IPS DF 19.7 (cell line): ENCODE results near the gene MCM7.
"Not testable (repeated sequence)": the region's sequence is repeated elsewhere in the genome, so short reads cannot be mapped to it uniquely, and the experiment has no call there.

Source experiments
- DNase-seq: peaks from one replicate; pipeline ENCODE4 v3.0.0-alpha.2; 2013; ENCODE audit warnings: low read depth, low spot score

MCM7 gene

GRCh38 chr7:100101016-100101862 is at the start of gene MCM7, which contains the start of gene AP4M1:
TSS of gene MCM7 (minus strand) at chr7:100101397. CDS start at chr7:100101294, 103 bp downstream.
TSS of gene AP4M1 (plus strand) at chr7:100101643. CDS start at chr7:100101715, 72 bp downstream.
- DNase-seq, result peak; percentile 84

- peak; percentile 99 for DNase-seq
Observed at GRCh38 chr7:100148559-100149328, 47.5 kb upstream of the MCM7 start, which contains the start of gene LAMTOR4. TSS of gene LAMTOR4 (plus strand) at chr7:100148918. CDS start at chr7:100148973, 55 bp downstream.

GRCh38 chr7:100148225-100148558 is 47.0 kb upstream of the MCM7 start:
- no peak for DNase-seq

- no peak for DNase-seq
Observed at GRCh38 chr7:100147278-100147677, 46.1 kb upstream of the MCM7 start.

DNA sequence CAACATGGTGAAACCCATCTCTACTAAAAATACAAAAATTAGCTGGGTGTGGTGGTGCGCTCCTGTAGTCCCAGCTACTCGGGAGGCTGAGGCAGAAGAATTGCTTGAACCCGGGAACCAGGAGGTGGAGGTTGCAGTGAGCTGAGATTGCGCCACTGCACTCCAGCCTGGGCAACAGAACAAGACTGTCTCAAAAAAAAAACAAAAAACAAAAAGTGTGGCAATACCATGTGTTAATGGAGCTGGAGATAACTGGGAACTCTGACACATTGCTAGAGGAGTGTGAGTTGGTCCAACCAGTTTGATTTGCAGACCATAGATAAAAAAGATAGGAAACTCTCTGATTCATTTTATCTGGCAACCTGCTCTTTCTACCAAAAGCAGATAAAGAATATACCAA is 45.2 kb upstream of the MCM7 start:
- not testable (repeated sequence) for DNase-seq

GRCh38 chr7:100142461-100142860 is 41.3 kb upstream of the MCM7 start:
- DNase-seq, result no peak

DNA sequence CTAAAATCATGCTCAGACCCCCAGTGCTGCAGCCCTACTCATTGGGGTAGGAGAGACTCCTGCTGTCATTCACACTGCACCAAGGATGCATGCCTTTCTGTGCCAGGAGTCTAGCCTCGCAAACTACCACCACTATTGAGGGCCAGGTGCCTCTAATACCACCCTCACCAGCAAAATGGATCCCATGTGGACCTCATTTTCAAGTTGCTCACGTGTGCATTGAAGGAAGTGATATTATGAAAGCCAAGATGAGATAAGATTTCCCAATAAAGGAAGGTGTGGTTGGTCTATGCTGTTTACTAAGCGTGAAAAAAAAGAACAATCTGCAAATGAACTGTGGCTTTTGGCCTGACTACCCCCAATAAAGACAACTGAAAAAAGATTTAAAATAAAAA is 40.4 kb upstream of the MCM7 start:
- DNase-seq, result no peak

- no peak for DNase-seq
Observed at GRCh38 chr7:100137851-100138760, 36.9 kb upstream of the MCM7 start.

DNA sequence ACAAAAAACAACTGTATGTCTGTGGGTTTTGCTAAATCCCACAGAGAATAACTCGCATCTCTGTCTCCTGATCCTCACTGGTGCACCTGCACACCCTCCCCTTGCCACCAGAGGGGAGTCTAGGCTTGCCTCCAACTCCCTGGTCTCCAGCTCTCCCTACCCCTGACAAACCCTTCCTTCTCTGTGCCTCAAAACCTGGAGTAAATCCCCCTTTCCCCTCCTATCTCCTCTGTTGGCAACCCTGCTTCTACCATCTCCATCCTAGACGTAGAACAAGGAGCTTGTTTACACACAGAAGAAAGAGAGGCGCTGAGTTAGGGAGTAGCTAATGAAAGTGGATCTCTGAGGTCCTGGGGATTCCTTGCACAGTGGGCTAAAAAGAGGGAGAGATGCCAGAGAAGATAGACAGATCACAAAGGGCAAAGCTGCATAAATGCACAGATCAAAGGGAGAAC is 31.5 kb upstream of the MCM7 start:
- DNase-seq, result no peak

GRCh38 chr7:100132126-100132525 is 30.9 kb upstream of the MCM7 start:
- no peak for DNase-seq

DNA sequence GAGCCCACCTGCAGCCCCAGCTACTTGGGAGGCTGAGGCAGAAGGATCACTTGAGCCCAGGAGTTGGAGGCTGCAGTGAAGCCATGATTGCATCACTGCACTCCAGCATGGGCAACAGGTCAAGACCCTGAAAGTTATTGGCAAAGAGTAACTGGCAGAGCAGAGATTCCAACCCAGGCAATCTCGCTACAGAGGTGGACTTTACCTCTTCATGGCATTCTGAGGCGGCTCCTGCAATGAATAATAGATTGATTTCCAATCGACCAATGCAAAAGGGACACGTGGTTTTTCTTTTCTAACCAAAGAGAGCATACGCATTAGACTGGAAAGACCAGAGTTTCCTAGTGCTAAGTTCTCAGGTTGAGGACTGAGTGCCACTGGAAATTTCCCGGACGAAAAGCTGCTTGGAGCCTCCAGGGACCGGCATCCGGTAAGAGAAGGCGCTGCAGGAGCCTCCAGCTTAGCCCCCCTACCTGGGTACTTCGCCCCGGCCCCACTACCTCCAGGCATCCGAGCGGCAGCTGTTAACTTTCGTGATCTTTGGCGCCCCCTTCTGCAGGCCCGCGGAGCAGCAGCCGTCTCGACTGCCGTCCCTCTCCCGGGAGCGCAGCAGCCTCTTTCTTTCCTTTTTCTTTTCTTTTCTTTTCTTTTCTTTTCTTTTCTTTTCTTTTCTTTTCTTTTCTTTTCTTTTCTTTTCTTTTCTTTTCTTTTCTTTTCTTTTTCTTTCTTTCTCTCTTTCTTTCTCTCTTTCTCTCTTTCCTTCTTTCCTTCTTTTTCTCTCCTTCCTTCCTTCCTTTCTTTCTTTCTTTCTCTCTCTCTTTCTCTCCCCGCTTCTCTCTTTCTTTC is 29.6 kb upstream of the MCM7 start:
- no peak for DNase-seq

DNA sequence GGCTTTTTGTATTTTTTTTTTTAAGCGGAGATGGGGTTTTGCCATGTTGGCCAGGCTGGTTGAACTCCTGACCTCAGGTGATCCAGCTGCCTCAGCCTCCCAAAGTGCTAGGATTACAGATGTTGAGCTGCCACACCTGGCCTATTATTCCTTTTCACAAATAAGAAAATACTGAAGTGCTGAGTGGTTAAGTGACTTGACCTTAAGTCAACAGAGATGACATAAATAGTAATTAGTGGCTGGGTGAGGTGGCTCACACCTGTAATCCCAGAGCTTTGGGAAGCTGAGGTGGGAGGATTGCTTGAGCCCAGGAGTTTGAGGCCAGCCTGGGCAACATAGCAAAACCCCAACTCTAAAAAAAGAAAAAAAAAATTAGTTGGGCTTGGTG is 29.0 kb upstream of the MCM7 start:
- not testable (repeated sequence) for DNase-seq

GRCh38 chr7:100128637-100128963 is 27.4 kb upstream of the MCM7 start:
- DNase-seq, result no peak

DNA sequence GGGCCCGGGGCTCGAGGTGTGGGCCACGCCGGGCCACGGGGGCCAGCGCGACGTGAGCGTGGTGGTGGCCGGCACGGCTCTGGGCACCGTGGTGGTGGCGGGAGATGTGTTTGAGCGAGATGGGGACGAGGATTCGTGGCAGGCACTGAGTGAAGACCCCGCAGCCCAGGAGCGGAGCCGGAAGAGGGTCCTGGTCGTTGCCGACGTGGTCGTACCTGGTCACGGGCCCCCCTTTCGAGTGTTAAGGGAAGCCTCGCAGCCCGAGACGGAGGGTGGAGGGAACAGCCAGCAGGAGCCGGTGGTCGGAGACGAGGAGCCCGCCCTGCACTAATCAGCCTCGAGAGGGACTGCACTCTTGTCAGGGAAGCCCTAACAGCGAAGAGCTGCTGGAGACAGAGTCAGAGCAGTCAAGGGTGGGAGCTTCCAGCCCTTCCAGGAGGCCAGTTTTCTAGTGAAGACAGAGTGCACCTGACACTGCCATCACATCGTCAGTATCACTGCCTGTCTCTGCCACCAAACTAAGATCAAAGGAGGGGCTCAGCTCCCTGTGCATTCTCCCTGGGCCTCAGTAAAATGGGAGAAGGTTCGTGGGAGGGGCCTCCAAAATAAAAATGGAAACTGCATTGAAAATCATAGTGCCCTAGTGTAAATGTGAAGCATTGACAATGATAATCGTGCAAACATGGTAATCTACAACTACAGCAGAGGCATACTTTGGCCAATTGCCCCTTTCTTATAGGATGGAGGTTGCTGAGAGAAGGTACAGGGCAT is 26.9 kb upstream of the MCM7 start:
- no peak for DNase-seq

- no peak for DNase-seq
Observed at GRCh38 chr7:100126931-100127865, 26.0 kb upstream of the MCM7 start, which contains the start of gene MBLAC1. TSS of gene MBLAC1 (plus strand) at chr7:100126967. CDS start at chr7:100127396, 429 bp downstream.

DNA sequence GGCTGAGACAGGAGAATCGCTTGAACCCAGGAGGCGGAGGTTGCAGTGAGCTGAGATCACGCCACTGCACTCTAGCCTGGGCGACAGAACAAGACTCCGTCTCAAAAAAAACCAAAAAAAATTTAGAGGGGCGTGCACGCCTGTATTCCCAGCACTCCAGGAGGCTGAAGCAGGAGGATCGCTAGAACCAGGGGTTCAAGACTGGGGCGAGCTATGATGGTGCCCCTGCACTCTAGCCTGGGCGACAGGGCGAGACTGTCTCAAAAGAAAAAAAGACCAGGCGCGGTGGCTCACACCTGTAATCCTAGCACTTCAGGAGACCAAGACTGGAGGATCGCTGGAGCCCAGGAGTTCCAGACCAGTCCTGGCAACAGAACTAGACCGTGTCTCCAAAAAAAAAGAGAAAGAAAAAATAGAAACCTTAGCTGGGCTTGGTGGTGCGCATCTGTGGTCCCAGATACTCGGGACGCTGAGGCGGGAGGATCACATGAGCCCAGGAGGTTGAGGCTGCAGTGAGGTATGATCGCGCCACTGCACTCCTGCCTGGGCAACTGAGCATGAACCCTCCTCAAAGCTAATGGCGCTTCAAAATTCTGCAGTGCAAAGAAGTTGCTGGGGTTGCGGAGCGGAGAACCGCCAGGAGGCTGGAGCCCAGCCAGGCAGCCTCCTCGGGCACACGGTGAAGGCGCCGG is 25.2 kb upstream of the MCM7 start:
- no peak for DNase-seq

- no peak for DNase-seq
Observed at GRCh38 chr7:100124301-100125230, 23.4 kb upstream of the MCM7 start.
